OCI-LY3 (cell line): Measurements from ENCODE around the gene KCTD16.

ENCODE experiments used
- H2AFZ ChIP-seq: fragments of 200-600, 300-600 bp; shearing (Covaris generic); 2 replicates; pipeline ENCODE4 v1.6.0; 2014; ENCODE audit warnings: antibody characterized with exemption, low read depth, low read length
- H3K27ac ChIP-seq: fragments of 200-600, 300-600 bp; sonication (generic); 2 replicates; pipeline ENCODE4 v1.5.1; 2014; ENCODE audit warnings: mild to moderate bottlenecking, low read length, moderate library complexity, mixed read lengths
- H3K27me3 ChIP-seq: fragments of 200-600, 300-600 bp; sonication (generic); 2 replicates; pipeline ENCODE4 v1.6.1; 2014; ENCODE audit warnings: low read depth, low read length, mixed read lengths
- H3K36me3 ChIP-seq: fragments of 200-600, 300-600 bp; sonication (generic); replicated peaks from 2 replicates; pipeline ENCODE3; 2014; ENCODE audit warnings: low read depth, low read length, mixed read lengths
- H3K4me1 ChIP-seq: fragments of 300-600, 200-600 bp; sonication (generic); 2 replicates; pipeline ENCODE4 v1.6.1; 2014; ENCODE audit warnings: low read length, mixed read lengths
- H3K4me2 ChIP-seq: fragments of 200-600, 300-600 bp; sonication (generic); 2 replicates; pipeline ENCODE4 v1.6.1; 2014; ENCODE audit warnings: low read length, mixed read lengths
- H3K4me3 ChIP-seq: fragments of 300-600, 200-600 bp; sonication (generic); 2 replicates; pipeline ENCODE4 v1.5.1; 2014; ENCODE audit warnings: antibody characterized with exemption, mild to moderate bottlenecking, low read length, moderate library complexity
- H3K79me2 ChIP-seq: fragments of 300-600, 200-600 bp; shearing (Covaris generic); 2 replicates; pipeline ENCODE4 v1.6.1; 2014; ENCODE audit warnings: mild to moderate bottlenecking, low read length, mixed read lengths
- H3K9ac ChIP-seq: fragments of 300-600, 200-600 bp; shearing (Covaris generic); 2 replicates; pipeline ENCODE4 v1.6.0; 2014; ENCODE audit warnings: mild to moderate bottlenecking, low read length, moderate library complexity
- H3K9me3 ChIP-seq: fragments of 200-600, 300-600 bp; shearing (Covaris generic); 2 replicates; pipeline ENCODE4 v1.6.1; 2014; ENCODE audit warnings: low read length, mixed read lengths; ENCODE audit not compliant: insufficient read depth
- H4K20me1 ChIP-seq: fragments of 200-600, 300-600 bp; sonication (generic); 2 replicates; pipeline ENCODE4 v1.6.1; 2016; ENCODE audit warnings: low read length, mixed read lengths; ENCODE audit not compliant: insufficient read depth
- EZH2phosphoT487 ChIP-seq: fragments of 200-600 bp; shearing (Covaris generic); IDR thresholded peaks from 2 replicates; pipeline ENCODE4 v1.6.1; 2018; ENCODE audit warnings: antibody characterized with exemption, mixed run types, low read depth
- TF ChIP-seq, protein P1 (sequence below): fragments of 200-600, 300-600 bp; sonication (generic); IDR thresholded peaks from 2 replicates; pipeline ENCODE4 v1.5.1; 2014; ENCODE audit warnings: antibody characterized with exemption, low read length, low read depth

KCTD16 gene

DNA sequence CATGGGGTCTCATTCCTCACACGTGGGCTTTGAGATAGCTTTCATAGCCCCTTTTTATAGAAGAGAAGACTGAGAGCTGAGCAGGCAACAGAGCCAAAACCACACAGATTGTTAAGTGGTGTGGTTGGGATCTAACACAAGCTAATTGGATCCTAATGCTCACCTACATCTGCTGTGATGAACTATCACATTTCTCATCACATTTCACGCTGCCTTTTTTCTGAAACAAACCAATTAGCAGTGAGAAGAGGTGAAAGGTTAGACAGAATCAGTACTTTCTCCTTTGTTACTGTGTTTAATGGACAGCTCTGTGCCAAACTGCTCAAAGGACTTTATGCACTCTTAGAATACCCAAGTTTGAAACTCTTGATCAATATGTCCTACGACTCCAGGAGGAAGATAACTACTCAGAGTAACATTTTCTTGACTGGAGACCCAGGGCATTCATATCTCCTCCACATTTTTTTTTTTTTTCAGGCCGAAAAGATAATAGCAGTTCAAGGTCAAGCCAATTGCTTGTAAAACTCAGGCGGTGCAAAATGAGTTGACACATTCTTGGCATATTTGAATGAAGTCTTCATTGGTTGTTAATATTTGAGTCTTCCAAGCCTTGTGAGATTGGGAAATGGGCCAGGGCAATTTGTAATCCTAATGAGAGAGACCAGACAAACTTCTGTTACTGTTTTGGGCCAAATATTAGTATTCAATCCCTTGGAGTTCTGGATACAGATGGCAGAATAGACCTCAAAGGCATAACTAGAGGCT lies 138.4 kb downstream of the KCTD16 start:
- Histone ChIP-seq H2AFZ (no peak overlapping the region), H3K27me3 (no peaks in the 10 kb centered on the region), H3K79me2 (no peaks in the 10 kb centered on the region), H4K20me1 (no peaks in the 10 kb centered on the region), H3K27ac (no peak overlapping the region), H3K36me3 (no peaks in the 10 kb centered on the region), H3K9ac (no peak overlapping the region), H3K4me2 (no peak overlapping the region), H3K9me3 (no peaks in the 10 kb centered on the region), H3K4me3 (no peak overlapping the region), H3K4me1 (peaks cover 2% of the 10 kb centered on the region; the same call in 1 of the 2 replicates)
- TF ChIP-seq, protein P1, sequence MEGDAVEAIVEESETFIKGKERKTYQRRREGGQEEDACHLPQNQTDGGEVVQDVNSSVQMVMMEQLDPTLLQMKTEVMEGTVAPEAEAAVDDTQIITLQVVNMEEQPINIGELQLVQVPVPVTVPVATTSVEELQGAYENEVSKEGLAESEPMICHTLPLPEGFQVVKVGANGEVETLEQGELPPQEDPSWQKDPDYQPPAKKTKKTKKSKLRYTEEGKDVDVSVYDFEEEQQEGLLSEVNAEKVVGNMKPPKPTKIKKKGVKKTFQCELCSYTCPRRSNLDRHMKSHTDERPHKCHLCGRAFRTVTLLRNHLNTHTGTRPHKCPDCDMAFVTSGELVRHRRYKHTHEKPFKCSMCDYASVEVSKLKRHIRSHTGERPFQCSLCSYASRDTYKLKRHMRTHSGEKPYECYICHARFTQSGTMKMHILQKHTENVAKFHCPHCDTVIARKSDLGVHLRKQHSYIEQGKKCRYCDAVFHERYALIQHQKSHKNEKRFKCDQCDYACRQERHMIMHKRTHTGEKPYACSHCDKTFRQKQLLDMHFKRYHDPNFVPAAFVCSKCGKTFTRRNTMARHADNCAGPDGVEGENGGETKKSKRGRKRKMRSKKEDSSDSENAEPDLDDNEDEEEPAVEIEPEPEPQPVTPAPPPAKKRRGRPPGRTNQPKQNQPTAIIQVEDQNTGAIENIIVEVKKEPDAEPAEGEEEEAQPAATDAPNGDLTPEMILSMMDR: no peak
- TF ChIP-seq EZH2phosphoT487: no peak

DNA sequence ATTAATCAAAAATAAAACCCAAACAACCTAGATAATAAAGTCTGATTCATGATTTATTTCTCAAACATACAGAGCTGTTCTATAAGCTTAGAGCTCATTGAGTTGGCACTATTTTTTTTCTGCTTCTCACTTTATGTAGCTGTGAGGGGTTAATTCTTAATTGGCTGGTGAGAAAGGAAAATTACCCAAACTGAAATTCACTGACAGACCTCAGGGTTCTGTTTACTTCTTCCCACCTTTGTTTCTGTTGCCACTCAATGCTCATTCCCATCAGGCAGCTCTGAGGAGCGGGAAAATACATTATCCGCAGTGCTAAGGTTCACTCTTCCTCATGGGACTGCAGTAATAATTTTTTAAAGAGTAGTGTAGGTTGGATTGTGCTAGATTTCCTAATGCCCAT lies 139.9 kb downstream of the KCTD16 start:
- no peaks in the 10 kb centered on the region for H3K27me3 ChIP-seq
- no peaks in the 10 kb centered on the region for H3K36me3 ChIP-seq
- no peaks in the 10 kb centered on the region for H3K4me1 ChIP-seq
- no peak for TF ChIP-seq EZH2phosphoT487
- TF ChIP-seq, protein P1: no peak
- H2AFZ ChIP-seq: no peak overlapping the region
- H3K9me3 ChIP-seq: no peaks in the 10 kb centered on the region
- no peaks in the 10 kb centered on the region for H3K79me2 ChIP-seq
- H3K4me2 ChIP-seq: no peak overlapping the region
- no peak overlapping the region for H3K4me3 ChIP-seq
- no peak overlapping the region for H3K27ac ChIP-seq
- no peak overlapping the region for H3K9ac ChIP-seq
- H4K20me1 ChIP-seq: no peaks in the 10 kb centered on the region

DNA sequence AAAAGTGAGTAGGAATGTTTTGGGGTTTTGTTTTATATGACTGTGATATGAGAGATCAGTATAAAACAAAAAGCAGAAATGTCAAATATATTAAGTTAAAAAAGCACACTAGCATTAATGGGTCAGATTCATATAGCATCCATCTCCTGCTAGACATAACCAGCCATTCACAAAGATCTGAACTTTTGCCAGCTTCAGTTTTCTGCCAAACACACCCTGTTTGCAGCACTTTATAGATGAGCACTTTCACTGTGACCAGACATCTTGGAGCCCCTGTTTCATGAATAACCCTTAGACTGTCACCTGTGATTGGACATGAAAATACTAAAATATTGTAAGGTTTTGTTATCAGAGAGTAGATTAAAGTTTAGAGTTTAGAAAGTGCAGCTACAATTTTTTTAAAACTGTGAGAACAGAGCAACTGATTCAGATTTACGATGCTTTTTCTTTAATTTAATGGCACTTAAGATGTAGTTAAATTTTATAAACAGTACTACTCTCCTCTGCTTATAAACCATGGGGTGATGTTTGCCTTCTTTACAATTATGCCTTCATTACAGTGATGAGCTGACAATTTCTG lies 142.6 kb downstream of the KCTD16 start:
- Histone ChIP-seq H3K27ac (no peak overlapping the region), H3K9me3 (no peaks in the 10 kb centered on the region), H4K20me1 (no peaks in the 10 kb centered on the region), H3K36me3 (no peaks in the 10 kb centered on the region), H3K9ac (no peak overlapping the region), H3K27me3 (no peaks in the 10 kb centered on the region), H3K79me2 (no peaks in the 10 kb centered on the region), H3K4me1 (no peaks in the 10 kb centered on the region), H3K4me2 (no peak overlapping the region), H2AFZ (no peak overlapping the region), H3K4me3 (no peak overlapping the region)
- TF ChIP-seq, protein P1: no peak
- TF ChIP-seq EZH2phosphoT487: no peak

DNA sequence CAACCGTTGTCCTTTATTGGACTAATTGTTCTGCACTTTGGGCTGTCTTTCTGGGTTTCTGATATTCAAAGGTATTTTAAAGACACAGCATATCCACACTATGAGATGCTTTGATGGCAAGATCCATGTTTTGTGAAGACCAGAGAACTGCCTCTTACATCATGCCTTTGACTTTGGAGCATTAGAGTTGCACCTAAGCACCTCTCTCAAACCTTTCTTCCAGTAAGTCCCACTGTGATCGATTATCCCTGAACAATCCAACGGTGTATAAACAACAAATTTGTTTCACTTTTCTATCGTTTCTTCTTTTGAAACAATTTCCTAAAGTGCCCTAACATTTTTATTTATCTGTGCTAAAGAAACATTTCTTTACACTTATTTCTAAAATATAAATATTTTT lies 144.4 kb downstream of the KCTD16 start:
- no peaks in the 10 kb centered on the region for H3K36me3 ChIP-seq
- no peaks in the 10 kb centered on the region for H3K9me3 ChIP-seq
- no peak overlapping the region for H3K4me2 ChIP-seq
- no peak overlapping the region for H3K4me3 ChIP-seq
- H3K27ac ChIP-seq: no peak overlapping the region
- H2AFZ ChIP-seq: no peak overlapping the region
- H4K20me1 ChIP-seq: no peaks in the 10 kb centered on the region
- no peak overlapping the region for H3K9ac ChIP-seq
- no peak for TF ChIP-seq EZH2phosphoT487
- TF ChIP-seq, protein P1: no peak
- no peaks in the 10 kb centered on the region for H3K4me1 ChIP-seq
- H3K79me2 ChIP-seq: no peaks in the 10 kb centered on the region
- no peaks in the 10 kb centered on the region for H3K27me3 ChIP-seq
